B cell (primary cell): Measurements from ENCODE around the gene EDARADD. TPM values are rescaled to one million over a fixed set of nuclear protein-coding genes. Genes with fewer than 3 reads are reported as not detected.

Experiments
- ATAC-seq: fragments of 200-7000 bp; cut with Tn5 transposase; one replicate; pipeline ENCODE4 v1.10.0; 2021; ENCODE audit warnings: low read depth, mild to moderate bottlenecking, moderate number of reproducible peaks, moderate library complexity
- CTCF ChIA-PET: fragments of 350-600 bp; sonication (Branson Sonifier 250); formaldehyde crosslinking; loops from one replicate; lab custom pipeline; 2021; ENCODE audit warnings: antibody characterized with exemption, inconsistent platforms; lab: Charles Lee
- POLR2A ChIA-PET: fragments of 350-600 bp; sonication (Branson Sonifier 250); formaldehyde crosslinking; loops from one replicate; lab custom pipeline; 2021; ENCODE audit warnings: antibody characterized with exemption; lab: Charles Lee
- DNase-seq: peaks from one replicate; pipeline ENCODE4 v3.0.0; 2013
- H2AFZ ChIP-seq: 2 replicates; pipeline ENCODE4 v1.6.1; 2012; ENCODE audit warnings: mild to moderate bottlenecking, low read depth, low read length; ENCODE audit not compliant: insufficient read depth, poor library complexity, severe bottlenecking
- H3K27ac ChIP-seq, 2 donors: 1 replicate in 1 of 2; 2 replicates in 1 of 2; pipeline ENCODE4 v1.5.1; 2012 to 2013; ENCODE audit warnings: low read length in 2 of 2, mild to moderate bottlenecking in 2 of 2, moderate library complexity in 1 of 2
- H3K27me3 ChIP-seq, 4 experiments: fragments of 200-600 bp in 1 of 4; sonication (generic) in 1 of 4; replicated peaks in 1 of 4; 1 replicate in 2 of 4; 2 replicates in 2 of 4; pipeline versions ENCODE4 v1.6.1 to v1.7.0; 2013 to 2016; ENCODE audit warnings: low read length in 3 of 4, mild to moderate bottlenecking in 2 of 4, mixed read lengths in 1 of 4, moderate library complexity in 1 of 4; ENCODE audit not compliant: insufficient read depth in 4 of 4, control insufficient read depth in 3 of 4; ENCODE audit errors: control extremely low read depth in 1 of 4
- H3K36me3 ChIP-seq, 2 experiments: replicated peaks in 1 of 2; 1 replicate in 1 of 2; 2 replicates in 1 of 2; pipeline versions ENCODE4 v1.6.1 to v1.7.1; 2013; ENCODE audit warnings: low read length in 1 of 2; ENCODE audit not compliant: insufficient read depth in 2 of 2, control insufficient read depth in 1 of 2; ENCODE audit errors: control extremely low read depth in 1 of 2, extremely low read depth in 1 of 2
- H3K4me1 ChIP-seq, 2 donors: fragments of 200-600 bp in 1 of 2; sonication (generic) in 1 of 2; 1 replicate in 1 of 2; 2 replicates in 1 of 2; pipeline versions ENCODE4 v1.5.1 to v1.6.1; 2013 to 2017; ENCODE audit warnings: low read length in 2 of 2; ENCODE audit not compliant: control insufficient read depth in 2 of 2, insufficient read depth in 2 of 2
- H3K4me2 ChIP-seq: replicated peaks from 2 replicates; pipeline ENCODE3; 2012; ENCODE audit warnings: mild to moderate bottlenecking, low read depth, low read length; ENCODE audit not compliant: poor library complexity, severe bottlenecking
- H3K4me3 ChIP-seq, 5 experiments: fragments of 200-600 bp in 1 of 5; sonication (generic) in 1 of 5; 1 replicate in 3 of 5; 2 replicates in 2 of 5; pipeline versions ENCODE4 v1.5.1 to v1.7.0; 2011 to 2016; ENCODE audit warnings: low read length in 4 of 5, mild to moderate bottlenecking in 4 of 5, low read depth in 2 of 5, control low read depth in 1 of 5, moderate library complexity in 1 of 5; ENCODE audit not compliant: insufficient read depth in 1 of 5; ENCODE audit errors: control extremely low read depth in 1 of 5, extremely low read depth in 1 of 5
- H3K79me2 ChIP-seq: fragments of 200-600 bp; sonication (generic); one replicate; pipeline ENCODE4 v1.6.0; 2016; ENCODE audit warnings: low read length; ENCODE audit not compliant: control insufficient read depth, insufficient read depth
- H3K9ac ChIP-seq: fragments of 200-600 bp; sonication (generic); 2 replicates; pipeline ENCODE4 v1.6.1; 2017; ENCODE audit warnings: mild to moderate bottlenecking, low read length, moderate library complexity
- H3K9me3 ChIP-seq, 3 donors: one replicate each; pipeline versions ENCODE4 v1.6.1 to v1.7.1; 2013; ENCODE audit warnings: low read length in 2 of 3; ENCODE audit not compliant: control insufficient read depth in 2 of 3, insufficient read depth in 1 of 3; ENCODE audit errors: control extremely low read depth in 1 of 3
- H4K20me1 ChIP-seq: 2 replicates; pipeline ENCODE4 v1.6.0; 2012; ENCODE audit warnings: mild to moderate bottlenecking, low read length; ENCODE audit not compliant: insufficient read depth, control insufficient read depth, poor library complexity, severe bottlenecking
- H3K27ac Mint-ChIP-seq: one replicate; pipeline ENCODE4 v1.8.0; 2021; ENCODE audit warnings: mixed read lengths
- H3K27me3 Mint-ChIP-seq: one replicate; pipeline ENCODE4 v1.8.0; 2021; ENCODE audit warnings: mixed read lengths
- H3K4me1 Mint-ChIP-seq: one replicate; pipeline ENCODE4 v1.8.0; 2021; ENCODE audit warnings: mixed read lengths
- H3K4me3 Mint-ChIP-seq: one replicate; pipeline ENCODE4 v1.8.0; 2021; ENCODE audit warnings: mixed read lengths
- H3K9me3 Mint-ChIP-seq: one replicate; pipeline ENCODE4 v1.8.0; 2022; ENCODE audit warnings: mixed read lengths; ENCODE audit not compliant: insufficient read depth
- EZH2 ChIP-seq: IDR thresholded peaks from 2 replicates; pipeline ENCODE4 v1.6.1; 2012; ENCODE audit warnings: borderline replicate concordance, low read depth, mild to moderate bottlenecking, moderate library complexity, low read length; ENCODE audit not compliant: insufficient read depth, poor library complexity, severe bottlenecking
- WGBS: methylation state at CpG from one replicate; pipeline ENCODE4 v1.1.5; 2013; ENCODE audit warnings: missing lambda C conversion rate; ENCODE audit not compliant: insufficient coverage; 5-methylcytosine and 5-hydroxymethylcytosine counted together
- intact Hi-C: fragments of 100-400 bp; cut with micrococcal nuclease; formaldehyde crosslinking; loops from one replicate; pipeline ENCODE4 v1.10.0; 2022
- polyA plus RNA-seq: library from polyadenylated mRNA; depleted of rRNA; stranded (reverse); fragments of >200 nt; gene quantifications from 2 replicates; pipeline ENCODE4 v1.2.3, GENCODE V29; 2012
- total RNA-seq, 2 donors: library from RNA; stranded (reverse); fragments of 120-200 nt in 1 of 2; gene quantifications; 1 replicate in 1 of 2; 2 replicates in 1 of 2; pipeline versions ENCODE4 v1.2.3 to v1.2.4, GENCODE V29; 2013 to 2022
- TF ChIP-seq, protein P1 (sequence below): fragments of 200-600 bp; IDR thresholded peaks from one replicate; pipeline ENCODE4 v1.8.0; 2022; ENCODE audit warnings: antibody characterized with exemption, mild to moderate bottlenecking

Gene EDARADD
- total and polyA plus RNA-seq, 2 donors (not counting 1 experiment from before 2014, with no cell fraction given) = 0.15 TPM; not detected in 1

- POLR2A ChIA-PET = no interaction called here
Observed at GRCh38 chr1:236353813-236354212, 40.3 kb upstream of the EDARADD start.

DNA sequence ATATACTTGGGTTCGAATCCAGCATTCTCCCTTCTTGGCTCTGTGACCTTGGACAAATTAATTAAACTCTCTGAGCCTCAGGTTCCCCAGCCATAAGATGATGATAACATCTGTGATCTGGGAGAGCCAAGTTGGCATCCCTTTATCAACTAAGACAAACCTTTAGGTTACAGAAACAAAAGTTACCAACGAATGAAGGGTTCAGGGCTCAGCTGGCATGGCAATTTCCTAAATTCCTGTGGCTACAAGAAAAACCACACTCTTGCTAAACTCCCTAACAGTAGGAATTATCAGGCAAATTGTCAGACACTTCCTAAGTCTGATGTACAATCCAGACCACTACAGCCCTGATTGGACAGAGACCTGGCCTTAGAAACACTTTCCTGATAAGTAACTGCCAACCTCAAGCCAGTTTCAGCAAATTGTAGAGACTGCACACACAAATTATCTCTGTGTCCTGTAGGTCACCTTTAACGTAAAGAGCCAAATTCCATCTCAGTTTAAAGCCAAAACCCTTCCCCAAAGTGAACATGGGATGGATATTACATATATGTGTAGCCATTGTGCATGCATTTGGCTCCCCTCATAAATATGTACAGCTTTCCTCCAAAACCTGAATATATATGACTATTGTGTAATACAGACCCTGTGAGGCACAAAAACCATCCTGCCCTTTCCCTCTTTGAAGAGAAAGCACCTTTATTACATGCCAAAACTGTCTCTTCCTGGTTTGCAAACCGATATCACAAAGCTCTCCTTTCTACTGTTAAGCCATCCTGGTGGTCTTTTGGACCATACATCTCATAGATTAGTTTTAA lies 39.5 kb upstream of the EDARADD start:
- POLR2A ChIA-PET = no interaction called here
- H3K36me3 ChIP-seq = no peaks in the 10 kb centered on the region
- Mint-ChIP-seq H3K4me3 (no peak overlapping the region), H3K4me1 (no peaks in the 10 kb centered on the region), H3K9me3 (peaks cover 8% of the 10 kb centered on the region), H3K27ac (no peak overlapping the region), H3K27me3 (peaks cover 29% of the 10 kb centered on the region)
- H3K4me1 ChIP-seq = no peaks in the 10 kb centered on the region
- TF ChIP-seq, protein P1, sequence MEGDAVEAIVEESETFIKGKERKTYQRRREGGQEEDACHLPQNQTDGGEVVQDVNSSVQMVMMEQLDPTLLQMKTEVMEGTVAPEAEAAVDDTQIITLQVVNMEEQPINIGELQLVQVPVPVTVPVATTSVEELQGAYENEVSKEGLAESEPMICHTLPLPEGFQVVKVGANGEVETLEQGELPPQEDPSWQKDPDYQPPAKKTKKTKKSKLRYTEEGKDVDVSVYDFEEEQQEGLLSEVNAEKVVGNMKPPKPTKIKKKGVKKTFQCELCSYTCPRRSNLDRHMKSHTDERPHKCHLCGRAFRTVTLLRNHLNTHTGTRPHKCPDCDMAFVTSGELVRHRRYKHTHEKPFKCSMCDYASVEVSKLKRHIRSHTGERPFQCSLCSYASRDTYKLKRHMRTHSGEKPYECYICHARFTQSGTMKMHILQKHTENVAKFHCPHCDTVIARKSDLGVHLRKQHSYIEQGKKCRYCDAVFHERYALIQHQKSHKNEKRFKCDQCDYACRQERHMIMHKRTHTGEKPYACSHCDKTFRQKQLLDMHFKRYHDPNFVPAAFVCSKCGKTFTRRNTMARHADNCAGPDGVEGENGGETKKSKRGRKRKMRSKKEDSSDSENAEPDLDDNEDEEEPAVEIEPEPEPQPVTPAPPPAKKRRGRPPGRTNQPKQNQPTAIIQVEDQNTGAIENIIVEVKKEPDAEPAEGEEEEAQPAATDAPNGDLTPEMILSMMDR = no peak
- intact Hi-C loops = no loop called here
- CTCF ChIA-PET = no interaction called here
- H2AFZ ChIP-seq = no peak overlapping the region
- H3K79me2 ChIP-seq = no peaks in the 10 kb centered on the region
- no peak for ATAC-seq
- H3K9me3 ChIP-seq = peaks cover 0 to 5% (median 0%) of the 10 kb centered on the region in 3 donors
- WGBS = 8% methylated on average over 1 of the region's 4 CpGs
- no peak for DNase-seq
- peaks cover 0 to 7% (median 0%) of the 10 kb centered on the region in 4 experiments for H3K27me3 ChIP-seq
- H4K20me1 ChIP-seq = no peaks in the 10 kb centered on the region
- no peak overlapping the region for H3K27ac ChIP-seq
- H3K4me2 ChIP-seq = no peak overlapping the region
- H3K4me3 ChIP-seq = no peak overlapping the region
- H3K9ac ChIP-seq = no peak overlapping the region

More at GRCh38 chr1:236353813-236354212, 40.3 kb upstream of the EDARADD start:
- Histone ChIP-seq H3K4me1 (no peaks in the 10 kb centered on the region), H3K79me2 (no peaks in the 10 kb centered on the region), H3K4me2 (no peak overlapping the region), H4K20me1 (no peaks in the 10 kb centered on the region), H3K9me3 (peaks cover 0 to 5% (median 0%) of the 10 kb centered on the region in 3 donors), H3K36me3 (no peaks in the 10 kb centered on the region), H3K4me3 (no peak overlapping the region), H3K9ac (no peak overlapping the region), H3K27me3 (peaks cover 0 to 12% (median 0%) of the 10 kb centered on the region in 4 experiments), H3K27ac (no peak overlapping the region), H2AFZ (no peak overlapping the region)
- H3K9me3 Mint-ChIP-seq = peaks cover 7% of the 10 kb centered on the region
- H3K27me3 Mint-ChIP-seq = peaks cover 34% of the 10 kb centered on the region
- TF ChIP-seq, protein P1 = no peak
- TF ChIP-seq EZH2 = no peak
- DNase-seq (no peak), ATAC-seq (no peak)
- CTCF ChIA-PET = no interaction called here
- intact Hi-C loops = no loop called here
- no peaks in the 10 kb centered on the region for H3K4me1 Mint-ChIP-seq
- H3K27ac Mint-ChIP-seq = no peak overlapping the region
- no CpG with 5 or more reads among the region's 4 CpGs for WGBS
- H3K4me3 Mint-ChIP-seq = no peak overlapping the region
